ES-I3 (cell line): ENCODE data around the gene FMN1.

Experiments used
- H3K36me3 ChIP-seq: 2 replicates; pipeline ENCODE4 v1.6.1; 2013; ENCODE audit warnings: mild to moderate bottlenecking, low read length, control low read depth, moderate library complexity; ENCODE audit not compliant: insufficient read depth
- H3K4me1 ChIP-seq: 2 replicates; pipeline ENCODE4 v1.6.1; 2013; ENCODE audit warnings: mild to moderate bottlenecking, control low read depth, low read length; ENCODE audit not compliant: insufficient read depth
- H3K9ac ChIP-seq: 2 replicates; pipeline ENCODE4 v1.6.1; 2013; ENCODE audit warnings: low read depth, mild to moderate bottlenecking, low read length, moderate library complexity
- H3K9me3 ChIP-seq: 2 replicates; pipeline ENCODE4 v1.6.1; 2013; ENCODE audit warnings: mild to moderate bottlenecking, low read length, moderate library complexity; ENCODE audit not compliant: control insufficient read depth, insufficient read depth

The FMN1 gene

GRCh38 chr15:33155691-33156420, 38.7 kb downstream of the FMN1 start:
- H3K9ac ChIP-seq = no peak overlapping the region

GRCh38 chr15:33154351-33155166, 40.0 kb downstream of the FMN1 start:
- Histone ChIP-seq H3K9ac (no peak overlapping the region), H3K9me3 (no peaks in the 10 kb centered on the region), H3K4me1 (peaks cover 3% of the 10 kb centered on the region; the same call in 1 of the 2 replicates), H3K36me3 (no peaks in the 10 kb centered on the region)

More at GRCh38 chr15:33155691-33156420, 38.7 kb downstream of the FMN1 start:
- Histone ChIP-seq H3K36me3 (no peaks in the 10 kb centered on the region), H3K9me3 (no peaks in the 10 kb centered on the region), H3K4me1 (peaks cover 3% of the 10 kb centered on the region; the same call in 1 of the 2 replicates)

DNA sequence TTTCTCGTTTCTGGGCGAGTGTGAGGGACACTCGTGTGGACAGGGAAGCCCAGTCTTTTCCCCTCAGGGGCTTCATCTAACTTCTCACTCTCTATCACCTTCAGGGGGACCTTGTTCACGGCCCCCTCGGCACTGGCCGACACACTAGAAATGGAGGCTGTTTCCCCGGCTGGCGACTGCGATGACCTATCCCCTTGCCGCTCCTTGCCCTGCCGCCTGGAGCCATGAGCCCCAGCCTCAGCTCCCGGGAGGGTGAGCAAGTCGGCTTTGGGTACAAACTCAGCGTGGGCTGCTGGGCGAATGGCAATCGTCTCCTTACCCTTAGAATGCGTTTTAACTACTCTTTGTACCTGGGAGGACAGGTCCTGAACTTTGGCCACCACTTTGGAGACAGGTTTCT, 41.0 kb downstream of the FMN1 start:
- no peaks in the 10 kb centered on the region for H3K36me3 ChIP-seq
- no peaks in the 10 kb centered on the region for H3K9me3 ChIP-seq
- H3K4me1 ChIP-seq = peaks cover 3% of the 10 kb centered on the region; the same call in 1 of the 2 replicates
- H3K9ac ChIP-seq = no peak overlapping the region

- H3K9me3 ChIP-seq = no peaks in the 10 kb centered on the region
- no peaks in the 10 kb centered on the region for H3K36me3 ChIP-seq
- H3K9ac ChIP-seq = no peak overlapping the region
- peaks cover 3% of the 10 kb centered on the region; the same call in 1 of the 2 replicates for H3K4me1 ChIP-seq
Observed at GRCh38 chr15:33152502-33153109, 41.9 kb downstream of the FMN1 start.

DNA sequence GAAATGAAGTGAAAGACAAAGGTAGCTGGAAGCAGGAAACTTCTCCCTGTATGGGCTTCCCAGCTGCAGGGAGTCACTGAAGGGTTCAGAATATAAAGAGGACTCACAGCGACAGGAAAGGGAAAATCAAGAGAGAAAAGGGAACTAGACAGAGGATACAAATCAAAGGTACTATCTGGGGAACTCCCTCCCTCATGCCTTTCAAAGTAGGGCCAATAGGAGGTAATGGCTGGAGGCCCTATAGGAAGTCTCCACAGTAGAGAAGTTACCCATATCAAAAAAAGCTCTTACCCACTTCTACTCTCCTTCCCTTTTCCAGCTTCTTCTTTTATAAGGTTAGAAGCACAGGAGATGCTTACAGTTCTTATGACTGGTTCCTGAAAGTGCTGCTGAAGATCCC, 43.5 kb downstream of the FMN1 start:
- H3K36me3 ChIP-seq = no peaks in the 10 kb centered on the region
- peaks cover 3% of the 10 kb centered on the region for H3K4me1 ChIP-seq
- H3K9ac ChIP-seq = no peak overlapping the region
- no peaks in the 10 kb centered on the region for H3K9me3 ChIP-seq

DNA sequence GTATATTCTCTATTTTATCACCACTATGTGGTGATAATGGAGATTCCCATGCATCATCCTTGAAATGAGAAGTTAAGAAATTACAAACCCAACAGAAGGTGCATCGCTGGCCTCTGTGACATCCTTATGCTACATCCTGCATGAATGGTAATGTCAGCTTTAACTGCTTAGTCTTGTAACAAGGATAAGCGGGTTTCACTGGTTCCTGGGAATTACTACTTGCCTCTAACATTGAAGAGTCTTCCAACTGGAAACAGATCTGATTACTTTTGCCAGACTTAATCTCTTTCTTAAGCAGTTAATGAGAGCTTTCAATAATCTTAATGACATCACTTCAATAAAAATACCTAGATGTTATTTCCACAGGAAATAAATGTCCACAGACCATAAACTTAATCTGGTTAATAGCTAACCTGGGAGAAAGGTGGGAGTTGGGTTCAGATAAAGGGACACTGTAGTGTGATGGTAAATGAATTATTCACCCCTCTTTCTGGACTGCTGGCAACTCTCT, 44.0 kb downstream of the FMN1 start:
- H3K9ac ChIP-seq = no peak overlapping the region
- peaks cover 3% of the 10 kb centered on the region for H3K4me1 ChIP-seq
- no peaks in the 10 kb centered on the region for H3K9me3 ChIP-seq
- H3K36me3 ChIP-seq = no peaks in the 10 kb centered on the region

DNA sequence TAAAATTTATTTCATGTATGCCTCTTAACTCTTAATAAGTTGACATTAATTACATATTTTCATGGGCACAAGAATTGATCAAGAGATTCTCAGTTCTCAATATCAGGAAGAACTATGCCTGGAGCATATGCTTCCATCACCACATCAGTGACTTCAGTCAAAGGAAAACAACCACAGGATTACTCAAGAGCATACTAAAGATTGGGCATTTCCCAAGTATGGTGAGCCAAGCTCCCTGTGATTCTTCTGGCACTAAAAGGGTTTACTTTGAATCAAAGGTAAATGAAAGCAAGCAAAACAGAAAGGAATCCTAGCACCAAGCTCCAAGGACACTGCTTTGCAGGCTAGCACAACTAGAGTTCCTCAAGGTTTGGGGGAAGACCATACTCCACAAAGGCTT, 44.6 kb downstream of the FMN1 start:
- Histone ChIP-seq H3K4me1 (peaks cover 3% of the 10 kb centered on the region), H3K9ac (no peak overlapping the region), H3K36me3 (no peaks in the 10 kb centered on the region), H3K9me3 (no peaks in the 10 kb centered on the region)

GRCh38 chr15:33148129-33148751, 46.3 kb downstream of the FMN1 start:
- no peaks in the 10 kb centered on the region for H3K9me3 ChIP-seq
- peaks cover 3% of the 10 kb centered on the region for H3K4me1 ChIP-seq
- H3K36me3 ChIP-seq = no peaks in the 10 kb centered on the region
- no peak overlapping the region for H3K9ac ChIP-seq

DNA sequence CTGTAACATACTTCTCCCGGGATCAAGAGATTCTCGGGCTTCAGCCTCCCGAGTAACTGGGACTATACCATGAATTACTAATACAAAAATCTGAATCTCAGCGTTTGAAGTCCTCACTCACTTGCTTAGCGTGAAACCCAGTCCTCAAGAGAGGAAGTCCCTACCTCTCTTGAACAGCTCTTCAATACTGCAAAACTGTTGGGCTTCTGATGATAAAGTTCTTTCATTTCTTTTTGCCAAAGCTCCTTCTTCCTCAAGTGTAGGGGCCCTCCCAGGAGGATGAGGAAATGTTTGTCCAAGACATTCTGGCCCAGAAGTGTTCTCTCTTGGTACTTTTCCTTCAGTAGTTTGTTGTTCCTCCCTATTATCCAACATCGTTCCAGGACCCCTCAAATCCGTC, 48.5 kb downstream of the FMN1 start:
- Histone ChIP-seq H3K4me1 (no peaks in the 10 kb centered on the region; the same call in 1 of the 2 replicates), H3K9ac (no peak overlapping the region), H3K36me3 (no peaks in the 10 kb centered on the region), H3K9me3 (no peaks in the 10 kb centered on the region)

DNA sequence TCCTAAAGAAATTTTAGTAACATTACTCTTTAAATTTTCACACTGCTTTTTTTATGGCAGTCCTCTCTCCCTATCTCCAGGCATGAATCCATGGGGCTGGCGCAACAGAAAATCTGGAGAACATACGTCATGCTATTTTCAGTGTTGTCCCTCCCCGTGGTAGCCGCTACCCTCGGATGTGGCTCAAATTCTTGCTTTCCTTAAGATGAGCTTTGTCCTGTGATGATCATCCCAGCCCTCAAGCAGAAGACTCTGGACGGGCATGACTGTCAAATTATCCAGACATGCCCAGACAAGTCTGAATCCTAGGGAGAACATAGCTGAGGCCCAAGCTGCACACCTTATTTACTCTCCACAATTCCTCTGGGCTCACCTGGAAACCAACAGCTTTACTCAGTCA, 49.1 kb downstream of the FMN1 start:
- Histone ChIP-seq H3K9ac (no peak overlapping the region), H3K4me1 (no peaks in the 10 kb centered on the region; the same call in 1 of the 2 replicates), H3K9me3 (no peaks in the 10 kb centered on the region), H3K36me3 (no peaks in the 10 kb centered on the region)

GRCh38 chr15:33142708-33143107, 51.8 kb downstream of the FMN1 start:
- Histone ChIP-seq H3K4me1 (no peaks in the 10 kb centered on the region; the same call in 1 of the 2 replicates), H3K36me3 (no peaks in the 10 kb centered on the region), H3K9me3 (no peaks in the 10 kb centered on the region), H3K9ac (no peak overlapping the region)

- H3K4me1 ChIP-seq = peaks cover 1% of the 10 kb centered on the region; the same call in 1 of the 2 replicates
- H3K9me3 ChIP-seq = no peaks in the 10 kb centered on the region
- H3K9ac ChIP-seq = no peak overlapping the region
- no peaks in the 10 kb centered on the region for H3K36me3 ChIP-seq
Observed at GRCh38 chr15:33138000-33138399, 56.5 kb downstream of the FMN1 start.

- H3K9me3 ChIP-seq = no peaks in the 10 kb centered on the region
- no peaks in the 10 kb centered on the region for H3K36me3 ChIP-seq
- peaks cover 7% of the 10 kb centered on the region; the same call in 1 of the 2 replicates for H3K4me1 ChIP-seq
- no peak overlapping the region for H3K9ac ChIP-seq
Observed at GRCh38 chr15:33137101-33137500, 57.4 kb downstream of the FMN1 start.

DNA sequence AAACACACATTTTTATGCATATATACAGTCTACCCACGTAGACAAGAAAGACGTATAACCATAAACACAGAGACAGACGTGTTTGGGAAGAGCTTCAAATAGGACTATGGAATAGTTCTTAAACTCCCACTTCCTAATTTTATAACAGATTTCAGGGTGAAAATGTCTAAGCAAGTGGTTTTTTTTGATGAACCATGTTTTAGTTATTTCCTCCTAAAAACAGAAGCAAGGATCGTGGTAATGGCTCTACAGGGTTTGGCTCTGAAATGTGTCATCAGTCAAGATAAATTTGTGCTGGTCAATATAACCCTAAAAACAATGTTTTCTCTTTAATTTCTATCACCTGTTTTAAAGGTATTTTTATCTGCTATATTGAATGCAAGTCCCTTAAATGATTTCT, 58.2 kb downstream of the FMN1 start:
- no peaks in the 10 kb centered on the region for H3K36me3 ChIP-seq
- H3K9me3 ChIP-seq = no peaks in the 10 kb centered on the region
- H3K4me1 ChIP-seq = peaks cover 10% of the 10 kb centered on the region; the same call in 1 of the 2 replicates
- no peak overlapping the region for H3K9ac ChIP-seq
